Measurements from ENCODE around the gene CAMSAP2. TPM values are rescaled to one million over a fixed set of nuclear protein-coding genes. Genes with fewer than 3 reads are reported as not detected.

The CAMSAP2 gene
- total and polyA plus RNA-seq, 10 of the 15 experiments (the other 5 are each of a cell fraction or from before 2014, with no cell fraction given): 3.9 to 19.8 (median 8.0) TPM

DNA sequence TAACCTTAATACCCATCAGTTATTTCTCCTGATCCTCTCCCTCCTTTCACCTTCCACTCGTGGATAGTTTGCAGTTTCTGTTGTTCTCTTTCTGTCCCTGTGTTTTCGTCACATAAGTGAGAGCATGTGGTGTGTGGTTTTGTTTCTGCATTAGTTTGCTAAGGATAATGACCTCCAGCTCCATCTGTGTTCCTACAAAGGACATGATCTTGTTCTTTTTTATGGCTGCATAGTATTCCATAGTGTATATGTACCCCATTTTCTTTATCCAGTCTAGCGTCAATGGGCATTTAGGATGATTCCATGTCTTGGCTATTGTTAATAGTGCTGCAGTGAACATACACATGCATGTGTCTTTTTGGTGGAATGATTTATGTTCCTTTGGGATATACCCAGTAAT lies 97.5 kb downstream of the CAMSAP2 start (continued):
- no peak for TF ChIP-seq ZBTB40 (IDR thresholded peaks at IDR 0.05; ENCODE audit: borderline replicate concordance)
- no peak for TF ChIP-seq CREM (IDR thresholded peaks at IDR 0.05; ENCODE audit: low read depth)
- TF ChIP-seq ZNF384 (IDR thresholded peaks at IDR 0.05; ENCODE audit: borderline replicate concordance, low read depth, low read length): no peak
- TF ChIP-seq, protein P1, sequence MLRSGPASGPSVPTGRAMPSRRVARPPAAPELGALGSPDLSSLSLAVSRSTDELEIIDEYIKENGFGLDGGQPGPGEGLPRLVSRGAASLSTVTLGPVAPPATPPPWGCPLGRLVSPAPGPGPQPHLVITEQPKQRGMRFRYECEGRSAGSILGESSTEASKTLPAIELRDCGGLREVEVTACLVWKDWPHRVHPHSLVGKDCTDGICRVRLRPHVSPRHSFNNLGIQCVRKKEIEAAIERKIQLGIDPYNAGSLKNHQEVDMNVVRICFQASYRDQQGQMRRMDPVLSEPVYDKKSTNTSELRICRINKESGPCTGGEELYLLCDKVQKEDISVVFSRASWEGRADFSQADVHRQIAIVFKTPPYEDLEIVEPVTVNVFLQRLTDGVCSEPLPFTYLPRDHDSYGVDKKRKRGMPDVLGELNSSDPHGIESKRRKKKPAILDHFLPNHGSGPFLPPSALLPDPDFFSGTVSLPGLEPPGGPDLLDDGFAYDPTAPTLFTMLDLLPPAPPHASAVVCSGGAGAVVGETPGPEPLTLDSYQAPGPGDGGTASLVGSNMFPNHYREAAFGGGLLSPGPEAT (IDR thresholded peaks at IDR 0.05; ENCODE audit: low read depth): no peak
- no peak for TF ChIP-seq RB1 (IDR thresholded peaks at IDR 0.05; ENCODE audit: borderline replicate concordance)

Measured in GM12878 (cell line).